Cardiac muscle cell (in vitro differentiated cells and primary cell): ENCODE measurements around the gene IRF3. TPM values are rescaled to one million over a fixed set of nuclear protein-coding genes. Genes with fewer than 3 reads are reported as not detected.

Experiments used
- DNase-seq, 2 donors: peaks; one replicate each; pipeline versions ENCODE4 v3.0.0 to v3.0.0-alpha.2; 2010 to 2017; ENCODE audit warnings: low read depth in 1 of 2, low spot score in 1 of 2
- H3K27ac ChIP-seq: fragments of 200-600 bp; sonication (generic); 2 replicates; pipeline ENCODE4 v1.5.1; 2016
- H3K27me3 ChIP-seq: fragments of 200-600 bp; sonication (generic); 2 replicates; pipeline ENCODE4 v1.6.0; 2016; ENCODE audit warnings: control low read depth
- H3K36me3 ChIP-seq: fragments of 200-600 bp; sonication (generic); 2 replicates; pipeline ENCODE4 v1.5.1; 2016; ENCODE audit warnings: control low read depth
- H3K4me1 ChIP-seq: fragments of 200-600 bp; sonication (generic); 2 replicates; pipeline ENCODE4 v1.8.1; 2017; ENCODE audit warnings: low read depth, mild to moderate bottlenecking, mixed run types
- H3K4me3 ChIP-seq: fragments of 200-600 bp; sonication (generic); 2 replicates; pipeline ENCODE4 v1.5.1; 2016; ENCODE audit warnings: mild to moderate bottlenecking
- H3K9me3 ChIP-seq: fragments of 200-600 bp; sonication (generic); 2 replicates; pipeline ENCODE4 v1.5.1; 2017; ENCODE audit warnings: low read depth, mild to moderate bottlenecking, control low read depth
- CTCF ChIP-seq: IDR thresholded peaks from 2 replicates; pipeline ENCODE4 v1.5.1; 2012; ENCODE audit warnings: low read depth, mild to moderate bottlenecking, low read length
- polyA plus RNA-seq: library from polyadenylated mRNA; unstranded; fragments of >200 nt; fragmentation: Nextera tagmentation; extraction: Ambion mirVana; gene quantifications from 2 replicates; pipeline ENCODE4 v1.2.1, GENCODE V29; 2016
- total RNA-seq: library from RNA; depleted of rRNA; stranded (reverse); fragments of >200 nt; gene quantifications from 2 replicates; pipeline ENCODE4 v1.2.3, GENCODE V29; 2016

The IRF3 gene
- total and polyA plus RNA-seq, 2 experiments from 2014 or later = 37.6 to 145 TPM

- Histone ChIP-seq H3K36me3 (no peaks in the 10 kb centered on the region), H3K4me3 (no peak overlapping the region), H3K9me3 (no peaks in the 10 kb centered on the region), H3K4me1 (no peaks in the 10 kb centered on the region), H3K27me3 (no peaks in the 10 kb centered on the region), H3K27ac (no peak overlapping the region)
- no peak for TF ChIP-seq CTCF
- DNase-seq = no peak
These were observed 39.4 kb upstream of the IRF3 start for GRCh38 chr19:49704888-49705642.

GRCh38 chr19:49701271-49701786, 35.7 kb upstream of the IRF3 start:
- Histone ChIP-seq H3K36me3 (no peaks in the 10 kb centered on the region), H3K9me3 (no peaks in the 10 kb centered on the region), H3K4me1 (no peaks in the 10 kb centered on the region), H3K27me3 (no peaks in the 10 kb centered on the region), H3K4me3 (no peak overlapping the region), H3K27ac (no peak overlapping the region)
- TF ChIP-seq CTCF = no peak
- DNase-seq = no peak

GRCh38 chr19:49700563-49700962, 34.9 kb upstream of the IRF3 start:
- no peaks in the 10 kb centered on the region for H3K9me3 ChIP-seq
- H3K4me1 ChIP-seq = no peaks in the 10 kb centered on the region
- no peak for TF ChIP-seq CTCF
- H3K36me3 ChIP-seq = no peaks in the 10 kb centered on the region
- no peak for DNase-seq
- H3K27me3 ChIP-seq = no peaks in the 10 kb centered on the region
- no peak overlapping the region for H3K4me3 ChIP-seq
- H3K27ac ChIP-seq = no peak overlapping the region

- DNase-seq = no peak
- Histone ChIP-seq H3K4me3 (no peak overlapping the region), H3K27ac (no peak overlapping the region), H3K9me3 (no peaks in the 10 kb centered on the region), H3K4me1 (no peaks in the 10 kb centered on the region), H3K27me3 (no peaks in the 10 kb centered on the region), H3K36me3 (no peaks in the 10 kb centered on the region)
- no peak for TF ChIP-seq CTCF
These were observed 33.7 kb upstream of the IRF3 start for GRCh38 chr19:49699364-49699763.

- no peaks in the 10 kb centered on the region for H3K27me3 ChIP-seq
- H3K4me3 ChIP-seq = no peak overlapping the region
- H3K9me3 ChIP-seq = no peaks in the 10 kb centered on the region
- TF ChIP-seq CTCF = no peak
- DNase-seq = no peak
- H3K36me3 ChIP-seq = no peaks in the 10 kb centered on the region
- H3K4me1 ChIP-seq = no peaks in the 10 kb centered on the region
- no peak overlapping the region for H3K27ac ChIP-seq
These were observed 31.2 kb upstream of the IRF3 start for GRCh38 chr19:49696865-49697264.
